NB4 (cell line): ENCODE results near the gene CACNA2D3.

ENCODE experiments used
- DNase-seq: peaks from one replicate; pipeline ENCODE4 v3.0.0; 2010; ENCODE audit warnings: low read depth
- H3K4me3 ChIP-seq: one replicate; pipeline ENCODE4 v1.5.1; 2011; ENCODE audit warnings: mild to moderate bottlenecking, low read depth, low read length, moderate library complexity
- CTCF ChIP-seq: IDR thresholded peaks from one replicate; pipeline ENCODE4 v1.5.1; 2012; ENCODE audit warnings: low read depth, low read length
- MAX ChIP-seq: IDR thresholded peaks from 2 replicates; pipeline ENCODE4 v1.6.1; 2011; ENCODE audit warnings: low read depth, low read length
- MYC ChIP-seq: IDR thresholded peaks from 2 replicates; pipeline ENCODE4 v1.6.1; 2011; ENCODE audit warnings: low read depth, low read length
- POLR2A ChIP-seq: IDR thresholded peaks from 2 replicates; pipeline ENCODE4 v1.6.1; 2011; ENCODE audit warnings: mild to moderate bottlenecking; ENCODE audit not compliant: insufficient read length; ENCODE audit errors: extremely low read depth

Gene CACNA2D3

GRCh38 chr3:54212723-54213122, 90.4 kb downstream of the CACNA2D3 start:
- H3K4me3 ChIP-seq, result no peak overlapping the region
- no peak for DNase-seq
- TF ChIP-seq POLR2A, result no peak
- no peak for TF ChIP-seq CTCF
- no peak for TF ChIP-seq MYC
- no peak for TF ChIP-seq MAX

- TF ChIP-seq MAX (no peak), POLR2A (no peak), MYC (no peak), CTCF (no peak)
These were observed 91.6 kb downstream of the CACNA2D3 start for GRCh38 chr3:54213907-54214306.

GRCh38 chr3:54214845-54215244, 92.5 kb downstream of the CACNA2D3 start:
- no peak for DNase-seq
- TF ChIP-seq MYC (no peak), POLR2A (no peak), CTCF (no peak)

More at GRCh38 chr3:54213907-54214306, 91.6 kb downstream of the CACNA2D3 start:
- no peak for DNase-seq
- H3K4me3 ChIP-seq, result no peak overlapping the region

GRCh38 chr3:54215521-54215920, 93.2 kb downstream of the CACNA2D3 start:
- TF ChIP-seq MAX (no peak), MYC (no peak), CTCF (no peak), POLR2A (no peak)
- H3K4me3 ChIP-seq, result no peak overlapping the region
- DNase-seq, result no peak

More at GRCh38 chr3:54214845-54215244, 92.5 kb downstream of the CACNA2D3 start:
- no peak overlapping the region for H3K4me3 ChIP-seq

- no peak for TF ChIP-seq MAX
- TF ChIP-seq POLR2A, result no peak
- TF ChIP-seq MYC, result no peak
- no peak for TF ChIP-seq CTCF
- DNase-seq, result no peak
These were observed 95.5 kb downstream of the CACNA2D3 start for GRCh38 chr3:54217828-54218227.

GRCh38 chr3:54222316-54222715, 100.0 kb downstream of the CACNA2D3 start:
- no peak for DNase-seq
- no peak for TF ChIP-seq POLR2A
- TF ChIP-seq MAX, result no peak
- TF ChIP-seq CTCF, result no peak
- no peak for TF ChIP-seq MYC

More at GRCh38 chr3:54217828-54218227, 95.5 kb downstream of the CACNA2D3 start:
- no peak overlapping the region for H3K4me3 ChIP-seq

More at GRCh38 chr3:54222316-54222715, 100.0 kb downstream of the CACNA2D3 start:
- no peak overlapping the region for H3K4me3 ChIP-seq
